ENCODE data around the gene SFXN5. TPM values are rescaled to one million over a fixed set of nuclear protein-coding genes. Genes with fewer than 3 reads are reported as not detected.

The SFXN5 gene
- total RNA-seq, 1 donor from 2014 or later: 13.7 TPM

DNA sequence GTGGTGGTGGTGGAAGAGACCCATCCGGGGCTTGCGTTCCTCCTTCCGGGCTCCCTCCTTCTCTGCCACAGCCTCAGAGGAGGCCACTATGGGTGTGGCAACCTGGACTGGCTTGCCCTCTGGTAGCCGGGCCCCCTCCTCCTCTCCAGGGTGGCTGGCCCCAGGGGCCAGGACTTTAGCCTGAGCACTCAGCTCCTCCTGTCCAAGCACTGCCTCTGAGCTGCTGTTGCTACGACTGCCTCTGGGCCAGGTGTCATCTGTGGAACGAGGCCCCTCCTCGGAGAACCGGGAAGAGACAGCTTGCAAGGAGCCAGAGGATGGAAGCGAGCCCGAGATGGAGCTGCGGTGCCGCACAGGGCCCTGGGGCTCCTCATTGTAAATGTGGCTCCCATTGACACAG is 16.7 kb upstream of the SFXN5 start:
- no peak overlapping the region for H3K27ac Mint-ChIP-seq (ENCODE audit: unreplicated experiment)
- DNase-seq: no peak
- peaks cover 3% of the 10 kb centered on the region for H3K27me3 Mint-ChIP-seq (ENCODE audit: unreplicated experiment)
- H3K4me3 Mint-ChIP-seq (ENCODE audit: unreplicated experiment): no peak overlapping the region
- peaks cover 19% of the 10 kb centered on the region for H3K4me1 Mint-ChIP-seq (ENCODE audit: low read depth, unreplicated experiment)
- TF ChIP-seq CTCF (IDR thresholded peaks at IDR 0.05; ENCODE audit: partially characterized antibody, unreplicated experiment): no peak
- H3K9me3 Mint-ChIP-seq (ENCODE audit: unreplicated experiment): no peaks in the 10 kb centered on the region
- no peaks in the 10 kb centered on the region for H3K36me3 Mint-ChIP-seq (ENCODE audit: unreplicated experiment)

GRCh38 chr2:73087311-73087710 is 15.8 kb upstream of the SFXN5 start:
- DNase-seq: no peak
- Mint-ChIP-seq H3K9me3 (ENCODE audit: unreplicated experiment) (no peaks in the 10 kb centered on the region), H3K27me3 (ENCODE audit: unreplicated experiment) (peaks cover 3% of the 10 kb centered on the region), H3K36me3 (ENCODE audit: unreplicated experiment) (no peaks in the 10 kb centered on the region), H3K4me1 (ENCODE audit: low read depth, unreplicated experiment) (peaks cover 12% of the 10 kb centered on the region), H3K27ac (ENCODE audit: unreplicated experiment) (no peak overlapping the region), H3K4me3 (ENCODE audit: unreplicated experiment) (no peak overlapping the region)
- TF ChIP-seq CTCF (IDR thresholded peaks at IDR 0.05; ENCODE audit: partially characterized antibody, unreplicated experiment): no peak

DNA sequence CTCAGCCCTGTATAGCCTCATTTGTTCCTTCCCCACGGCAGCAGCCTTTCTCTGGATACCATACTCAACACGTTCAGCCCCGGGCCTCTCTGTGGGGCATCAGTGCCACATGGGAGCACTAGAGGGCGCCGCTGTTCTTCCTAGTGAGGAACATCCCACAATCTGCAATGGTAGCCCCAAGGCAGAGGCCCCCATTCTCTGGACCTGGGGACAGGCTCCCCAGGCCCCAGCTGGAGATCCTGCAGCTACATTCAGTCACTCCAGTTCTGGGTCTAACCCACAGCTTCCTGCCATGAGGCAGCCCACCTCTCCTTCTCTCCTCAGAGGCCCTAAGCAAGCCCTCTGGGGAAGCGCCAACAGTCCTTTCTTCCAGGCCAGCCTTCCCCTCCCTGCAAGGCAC is 14.2 kb upstream of the SFXN5 start:
- H3K36me3 Mint-ChIP-seq (ENCODE audit: unreplicated experiment): no peaks in the 10 kb centered on the region
- peaks cover 7% of the 10 kb centered on the region for H3K4me1 Mint-ChIP-seq (ENCODE audit: low read depth, unreplicated experiment)
- TF ChIP-seq CTCF (IDR thresholded peaks at IDR 0.05; ENCODE audit: partially characterized antibody, unreplicated experiment): peak; percentile 80
- no peaks in the 10 kb centered on the region for H3K9me3 Mint-ChIP-seq (ENCODE audit: unreplicated experiment)
- no peak overlapping the region for H3K4me3 Mint-ChIP-seq (ENCODE audit: unreplicated experiment)
- H3K27me3 Mint-ChIP-seq (ENCODE audit: unreplicated experiment): peaks cover 5% of the 10 kb centered on the region
- DNase-seq: peak; percentile 94
- no peak overlapping the region for H3K27ac Mint-ChIP-seq (ENCODE audit: unreplicated experiment)

DNA sequence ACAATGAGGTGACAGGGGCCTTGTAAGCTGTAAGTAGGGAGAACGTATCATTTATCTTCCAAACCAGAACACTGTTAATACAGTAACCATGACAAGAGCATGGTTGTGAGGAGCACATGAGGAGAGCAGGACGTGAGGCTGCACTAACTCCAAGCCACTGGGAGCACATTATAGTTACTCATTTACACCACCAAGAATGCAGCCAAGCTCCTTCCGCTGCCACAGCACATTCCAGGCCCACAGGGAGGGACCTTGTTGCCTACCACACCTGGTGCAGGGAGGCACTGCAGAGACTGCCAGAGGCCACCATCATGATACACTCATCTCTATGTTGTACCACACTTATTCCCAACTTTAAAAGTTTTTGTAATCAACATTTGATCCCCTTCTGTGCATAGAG is 13.5 kb upstream of the SFXN5 start:
- peaks cover 7% of the 10 kb centered on the region for H3K4me1 Mint-ChIP-seq (ENCODE audit: low read depth, unreplicated experiment)
- H3K36me3 Mint-ChIP-seq (ENCODE audit: unreplicated experiment): no peaks in the 10 kb centered on the region
- no peak for DNase-seq
- TF ChIP-seq CTCF (IDR thresholded peaks at IDR 0.05; ENCODE audit: partially characterized antibody, unreplicated experiment): no peak
- no peaks in the 10 kb centered on the region for H3K9me3 Mint-ChIP-seq (ENCODE audit: unreplicated experiment)
- H3K27me3 Mint-ChIP-seq (ENCODE audit: unreplicated experiment): peaks cover 5% of the 10 kb centered on the region
- no peak overlapping the region for H3K27ac Mint-ChIP-seq (ENCODE audit: unreplicated experiment)
- no peak overlapping the region for H3K4me3 Mint-ChIP-seq (ENCODE audit: unreplicated experiment)

- DNase-seq: no peak
- no peaks in the 10 kb centered on the region for H3K9me3 Mint-ChIP-seq (ENCODE audit: unreplicated experiment)
- no peak for TF ChIP-seq CTCF (IDR thresholded peaks at IDR 0.05; ENCODE audit: partially characterized antibody, unreplicated experiment)
- H3K4me1 Mint-ChIP-seq (ENCODE audit: low read depth, unreplicated experiment): peaks cover 7% of the 10 kb centered on the region
- peaks cover 6% of the 10 kb centered on the region for H3K27me3 Mint-ChIP-seq (ENCODE audit: unreplicated experiment)
- no peaks in the 10 kb centered on the region for H3K36me3 Mint-ChIP-seq (ENCODE audit: unreplicated experiment)
- H3K27ac Mint-ChIP-seq (ENCODE audit: unreplicated experiment): no peak overlapping the region
- no peak overlapping the region for H3K4me3 Mint-ChIP-seq (ENCODE audit: unreplicated experiment)
Measured at GRCh38 chr2:73083886-73084800, 12.6 kb upstream of the SFXN5 start.
